ACHN (cell line): ENCODE results near the gene BCL2.
"Not testable (repeated sequence)": the region's sequence is repeated elsewhere in the genome, so short reads cannot be mapped to it uniquely, and the experiment has no call there.

Experiments used
- DNase-seq: peaks from one replicate; pipeline ENCODE4 v3.0.0-alpha.2; 2015
- in situ Hi-C: cut with HindIII; loops from 2 replicates; pipeline ENCODE4 v1.10.0; 2017; ENCODE audit warnings: low sequenced_read_pairs, low pct_ligation_motif_present, low pct_unique_long_range_greater_than_20kb

BCL2 gene

DNA sequence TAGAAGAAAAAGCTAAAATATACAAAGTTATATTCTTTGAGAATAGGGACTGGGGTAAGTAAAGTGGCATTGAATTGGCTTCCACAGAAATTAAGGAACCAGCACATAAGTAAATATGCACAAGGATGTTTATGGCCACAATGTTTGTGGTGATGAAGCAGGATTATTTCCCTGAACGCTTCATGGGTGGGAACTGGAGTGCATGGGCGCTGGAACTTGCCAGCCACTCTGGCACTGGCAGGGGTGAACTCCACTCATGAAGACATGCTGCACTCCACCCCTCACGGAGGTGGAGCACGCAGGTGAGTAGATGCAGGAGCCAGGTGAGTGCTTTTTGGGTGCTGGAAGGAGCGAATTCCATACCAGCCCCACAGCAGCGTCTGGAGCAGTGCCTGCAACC lies 94.1 kb downstream of the BCL2 start:
- no peak for DNase-seq
- in situ Hi-C loops = no loop called here

GRCh38 chr18:63224630-63225029 lies 94.9 kb downstream of the BCL2 start:
- in situ Hi-C loops = no loop called here

DNA sequence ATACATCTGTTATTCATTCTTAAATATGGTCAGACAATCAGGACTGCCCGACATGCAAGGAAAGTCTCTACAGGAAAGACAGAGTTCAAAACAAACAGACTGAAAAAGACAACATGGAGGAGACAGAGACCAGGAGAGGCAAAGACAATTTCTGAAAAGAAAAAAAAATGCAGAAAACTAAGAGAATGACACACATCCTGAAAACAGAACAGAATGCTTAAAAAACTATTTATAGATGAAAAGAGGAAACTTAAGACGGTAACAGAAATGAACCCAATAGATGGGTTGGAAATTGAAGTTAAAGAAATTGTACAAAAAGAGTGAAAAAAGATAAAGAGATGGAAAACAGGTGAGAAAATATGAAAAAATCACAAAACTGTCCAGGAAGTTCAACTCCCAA lies 95.7 kb downstream of the BCL2 start:
- in situ Hi-C loops = no loop called here
- DNase-seq = no peak

More at GRCh38 chr18:63224630-63225029, 94.9 kb downstream of the BCL2 start:
- DNase-seq = no peak

DNA sequence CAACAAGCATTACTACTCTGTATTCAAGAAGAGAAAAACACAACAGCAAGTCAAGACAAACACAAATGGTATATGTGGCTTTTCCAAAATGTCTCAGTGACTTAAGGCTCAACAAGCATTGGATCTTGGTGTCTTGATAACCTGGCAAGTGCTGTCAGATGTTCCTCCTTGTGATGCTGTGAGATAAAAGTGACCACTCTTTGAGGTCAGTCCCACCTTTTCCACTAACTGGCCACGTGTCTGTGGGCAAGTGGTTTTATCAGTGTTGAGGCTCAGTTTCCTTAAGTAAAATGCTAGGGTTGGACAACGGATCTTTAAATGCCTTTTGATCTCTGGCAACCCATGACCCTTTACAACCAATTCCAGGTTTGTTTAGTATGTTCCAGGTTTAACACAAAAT lies 98.7 kb downstream of the BCL2 start:
- in situ Hi-C loops = no loop called here
- no peak for DNase-seq

GRCh38 chr18:63218472-63218871 lies 101.1 kb downstream of the BCL2 start:
- in situ Hi-C loops = no loop called here

DNA sequence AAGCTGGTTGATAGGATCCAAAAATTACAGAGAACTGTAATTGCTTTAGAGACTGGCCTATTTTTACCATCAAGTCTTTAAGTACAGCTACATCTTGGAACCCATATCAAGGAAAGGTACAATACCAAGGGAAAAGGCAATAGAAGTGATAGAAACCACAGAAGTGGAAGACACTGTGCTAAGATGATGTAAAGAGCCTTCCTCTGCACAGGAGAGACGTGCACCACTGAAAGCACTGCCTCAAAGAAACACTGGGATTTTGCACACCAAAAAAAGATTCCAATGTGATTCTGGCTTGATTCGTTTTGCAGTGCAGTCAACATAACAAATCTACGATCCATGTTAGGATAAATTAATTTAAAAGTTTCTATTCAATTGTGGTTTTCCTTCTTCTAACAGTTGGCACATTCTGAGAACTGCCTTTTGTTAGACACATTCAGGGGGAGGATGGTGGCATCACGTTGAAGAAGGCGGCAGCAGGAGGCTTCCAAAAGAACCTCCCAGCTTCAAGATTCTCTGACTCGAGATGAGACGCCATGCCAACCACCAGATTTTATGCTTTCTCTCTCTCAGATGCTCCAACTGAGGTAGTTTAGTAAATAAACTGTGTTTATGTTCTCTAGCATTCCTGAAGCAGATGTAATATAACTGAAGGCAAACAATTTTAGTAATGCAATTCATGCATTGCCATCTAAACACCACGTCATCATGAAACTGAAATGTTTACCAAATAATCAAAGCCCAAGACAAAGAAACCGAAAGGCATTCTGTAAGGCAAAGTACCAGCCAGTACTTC lies 102.9 kb downstream of the BCL2 start:
- no peak for DNase-seq
- in situ Hi-C loops = no loop called here

More at GRCh38 chr18:63218472-63218871, 101.1 kb downstream of the BCL2 start:
- no peak for DNase-seq

- in situ Hi-C loops = no loop called here
- no peak for DNase-seq
Observed at GRCh38 chr18:63213936-63214671, 105.5 kb downstream of the BCL2 start.

GRCh38 chr18:63213331-63213900 lies 106.2 kb downstream of the BCL2 start:
- in situ Hi-C loops = no loop called here
- no peak for DNase-seq

- no peak for DNase-seq
- in situ Hi-C loops = no loop called here
Observed at GRCh38 chr18:63210521-63210920, 109.0 kb downstream of the BCL2 start.

- DNase-seq = no peak
- in situ Hi-C loops = no loop called here
Observed at GRCh38 chr18:63208676-63209075, 110.9 kb downstream of the BCL2 start.

- in situ Hi-C loops = no loop called here
- DNase-seq = no peak
Observed at GRCh38 chr18:63207835-63208234, 111.7 kb downstream of the BCL2 start.

DNA sequence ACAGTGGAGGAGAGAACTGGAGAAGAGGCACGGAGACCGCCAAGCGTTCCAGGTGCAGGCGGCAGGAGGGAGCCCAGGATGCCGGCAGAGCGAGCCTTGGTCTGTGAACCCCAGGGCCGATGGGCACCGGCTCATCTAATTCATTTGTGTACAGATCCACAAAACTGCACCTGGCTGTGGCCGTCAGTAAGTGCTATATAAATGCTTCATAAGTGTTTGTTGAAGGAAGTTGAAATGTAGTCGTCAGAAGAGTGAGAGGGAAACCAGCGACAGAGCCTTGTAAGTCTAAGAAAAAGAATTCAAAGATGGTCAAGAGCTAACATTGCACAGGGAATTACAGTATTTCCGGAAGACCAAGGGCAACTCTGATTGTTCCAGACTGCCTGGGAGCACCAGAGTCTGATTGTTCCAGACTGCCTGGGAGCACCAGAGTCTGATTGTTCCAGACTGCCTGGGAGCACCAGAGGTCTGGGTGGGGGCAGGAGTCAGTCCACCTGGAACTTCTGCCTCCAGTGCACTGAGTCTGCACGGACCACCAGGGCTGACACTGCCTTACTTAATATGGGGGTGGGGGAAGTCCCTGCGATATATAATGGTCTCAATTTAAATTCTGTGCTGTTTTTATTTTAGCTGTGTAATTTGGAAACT lies 112.3 kb downstream of the BCL2 start:
- in situ Hi-C loops = no loop called here
- no peak for DNase-seq

- in situ Hi-C loops = no loop called here
- no peak for DNase-seq
Observed at GRCh38 chr18:63206433-63207142, 113.0 kb downstream of the BCL2 start.

GRCh38 chr18:63205791-63206252 lies 113.7 kb downstream of the BCL2 start:
- no peak for DNase-seq
- in situ Hi-C loops = no loop called here

DNA sequence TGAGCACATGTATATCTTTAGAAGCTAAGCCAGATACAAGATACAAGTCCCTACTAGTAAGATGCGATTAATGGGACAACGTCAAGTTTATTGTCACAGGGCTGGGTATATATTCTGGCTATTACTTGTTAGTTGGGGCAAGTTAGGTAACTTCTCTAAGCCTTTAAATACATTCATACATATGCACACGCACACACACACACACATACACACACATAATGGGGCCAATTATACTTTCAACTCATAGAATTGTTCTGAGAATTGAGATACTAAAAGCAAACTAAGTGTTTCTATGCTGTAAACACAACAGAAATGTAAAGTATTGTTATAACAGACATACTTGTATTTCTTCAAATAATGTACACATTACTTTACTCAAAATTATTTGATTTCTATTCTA lies 116.1 kb downstream of the BCL2 start:
- in situ Hi-C loops = no loop called here

DNA sequence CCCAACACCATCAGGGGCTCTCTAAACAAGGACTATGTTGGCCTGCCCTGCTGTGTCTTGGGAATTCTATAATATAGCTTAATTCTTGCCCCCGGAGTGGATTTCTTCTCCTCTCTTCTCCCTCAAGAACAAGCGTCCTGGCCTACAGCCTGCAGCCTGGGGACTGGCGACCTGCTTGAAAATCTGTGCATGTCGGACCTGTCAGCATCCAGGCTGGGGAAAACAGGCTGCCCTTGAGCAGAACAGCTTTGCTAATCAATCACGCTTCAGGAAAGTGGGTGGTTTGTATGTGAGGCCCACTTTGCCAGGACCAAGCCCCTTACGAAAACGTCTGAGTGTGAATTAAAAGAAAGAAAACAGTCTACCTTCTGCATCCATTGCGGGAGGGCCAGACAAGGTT lies 116.7 kb downstream of the BCL2 start:
- no peak for DNase-seq
- in situ Hi-C loops = no loop called here

More for the DNA sequence above, 116.1 kb downstream of the BCL2 start:
- DNase-seq = no peak

- in situ Hi-C loops, DNase-seq: not testable (repeated sequence)
Observed at GRCh38 chr18:63201456-63201855, 118.1 kb downstream of the BCL2 start.

GRCh38 chr18:63199743-63200241 lies 119.8 kb downstream of the BCL2 start:
- in situ Hi-C loops = no loop called here
- no peak for DNase-seq
